ENCODE data around the gene KRT7.

The KRT7 gene

DNA sequence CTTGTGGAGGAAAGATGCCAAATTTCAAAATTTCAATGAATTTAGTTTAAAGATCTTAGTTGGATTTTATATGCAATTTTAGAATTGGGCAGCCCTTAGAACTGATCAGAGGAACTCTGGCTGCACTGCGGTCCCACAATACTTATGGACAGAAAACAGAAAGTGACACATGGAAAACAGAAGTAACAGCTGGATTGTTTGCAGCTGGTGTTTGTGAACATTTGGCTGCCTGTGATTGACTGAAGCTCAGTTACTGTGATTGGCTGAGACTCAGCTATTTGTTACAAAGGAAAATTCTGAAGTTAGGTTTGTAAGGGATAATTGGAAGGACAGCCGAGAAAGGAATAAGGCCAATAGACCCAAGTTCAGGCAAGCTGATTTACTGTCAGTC, 31.4 kb downstream of the KRT7 start:
- Histone ChIP-seq H3K4me3 (ENCODE audit: low read length, poor library complexity, severe bottlenecking) (no peak overlapping the region), H4K20me1 (ENCODE audit: insufficient read depth, low read length, poor library complexity, severe bottlenecking) (no peaks in the 10 kb centered on the region), H3K9ac (ENCODE audit: low read depth, low read length, poor library complexity, severe bottlenecking) (no peak overlapping the region), H3K4me2 (ENCODE audit: low read depth, low read length, poor library complexity, severe bottlenecking) (no peak overlapping the region), H3K79me2 (ENCODE audit: insufficient read depth, low read length) (no peaks in the 10 kb centered on the region), H3F3A (ENCODE audit: low read depth) (peaks cover 7% of the 10 kb centered on the region; the same call in 1 of the 2 replicates), H2AFZ (ENCODE audit: low read length) (no peak overlapping the region), H3K4me1 (ENCODE audit: insufficient read depth, low read length, poor library complexity, severe bottlenecking) (peaks cover 23% of the 10 kb centered on the region), H3K9me3 (ENCODE audit: insufficient read depth, low read depth, low read length) (no peaks in the 10 kb centered on the region), H3K36me3 (ENCODE audit: insufficient read depth, low read length) (no peaks in the 10 kb centered on the region), H3K9me2 (replicated peaks; ENCODE audit: low read depth, low read length) (no peaks in the 10 kb centered on the region), H3K27me3 (ENCODE audit: insufficient read depth, low read length, poor library complexity, severe bottlenecking) (no peaks in the 10 kb centered on the region)
- TF ChIP-seq, protein P1, sequence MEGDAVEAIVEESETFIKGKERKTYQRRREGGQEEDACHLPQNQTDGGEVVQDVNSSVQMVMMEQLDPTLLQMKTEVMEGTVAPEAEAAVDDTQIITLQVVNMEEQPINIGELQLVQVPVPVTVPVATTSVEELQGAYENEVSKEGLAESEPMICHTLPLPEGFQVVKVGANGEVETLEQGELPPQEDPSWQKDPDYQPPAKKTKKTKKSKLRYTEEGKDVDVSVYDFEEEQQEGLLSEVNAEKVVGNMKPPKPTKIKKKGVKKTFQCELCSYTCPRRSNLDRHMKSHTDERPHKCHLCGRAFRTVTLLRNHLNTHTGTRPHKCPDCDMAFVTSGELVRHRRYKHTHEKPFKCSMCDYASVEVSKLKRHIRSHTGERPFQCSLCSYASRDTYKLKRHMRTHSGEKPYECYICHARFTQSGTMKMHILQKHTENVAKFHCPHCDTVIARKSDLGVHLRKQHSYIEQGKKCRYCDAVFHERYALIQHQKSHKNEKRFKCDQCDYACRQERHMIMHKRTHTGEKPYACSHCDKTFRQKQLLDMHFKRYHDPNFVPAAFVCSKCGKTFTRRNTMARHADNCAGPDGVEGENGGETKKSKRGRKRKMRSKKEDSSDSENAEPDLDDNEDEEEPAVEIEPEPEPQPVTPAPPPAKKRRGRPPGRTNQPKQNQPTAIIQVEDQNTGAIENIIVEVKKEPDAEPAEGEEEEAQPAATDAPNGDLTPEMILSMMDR (conservative IDR thresholded peaks at IDR 0.05; ENCODE audit: low read length), result no peak
- TF ChIP-seq EZH2phosphoT487 (IDR thresholded peaks at IDR 0.05; ENCODE audit: borderline replicate concordance), result no peak

DNA sequence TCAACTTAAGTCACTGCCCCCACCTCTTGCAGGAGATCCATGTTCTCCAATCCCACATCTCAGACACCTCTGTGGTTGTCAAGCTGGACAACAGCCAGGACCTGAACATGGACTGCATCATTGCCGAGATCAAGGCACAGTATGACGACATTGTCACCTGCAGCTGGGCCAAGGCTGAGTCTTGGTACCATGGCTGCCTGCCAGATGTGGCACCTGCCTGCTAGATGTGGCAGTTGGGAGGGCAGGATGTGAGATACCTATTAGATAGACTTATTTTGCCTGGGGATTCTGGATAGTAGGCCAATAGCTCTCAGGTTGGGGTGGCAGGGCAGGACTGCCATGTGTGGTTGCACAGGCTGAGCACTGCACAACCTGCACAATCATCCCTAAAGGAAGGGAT, 33.5 kb downstream of the KRT7 start:
- H3K79me2 ChIP-seq (ENCODE audit: insufficient read depth, low read length), result no peaks in the 10 kb centered on the region
- no peak overlapping the region for H3K9ac ChIP-seq (ENCODE audit: low read depth, low read length, poor library complexity, severe bottlenecking)
- no peaks in the 10 kb centered on the region for H3K27me3 ChIP-seq (ENCODE audit: insufficient read depth, low read length, poor library complexity, severe bottlenecking)
- no peaks in the 10 kb centered on the region for H3K9me3 ChIP-seq (ENCODE audit: insufficient read depth, low read depth, low read length)
- H3K4me1 ChIP-seq (ENCODE audit: insufficient read depth, low read length, poor library complexity, severe bottlenecking), result peaks cover 3% of the 10 kb centered on the region
- no peak overlapping the region for H2AFZ ChIP-seq (ENCODE audit: low read length)
- no peaks in the 10 kb centered on the region for H3K36me3 ChIP-seq (ENCODE audit: insufficient read depth, low read length)
- no peaks in the 10 kb centered on the region for H3F3A ChIP-seq (ENCODE audit: low read depth)
- H4K20me1 ChIP-seq (ENCODE audit: insufficient read depth, low read length, poor library complexity, severe bottlenecking), result no peaks in the 10 kb centered on the region
- H3K9me2 ChIP-seq (replicated peaks; ENCODE audit: low read depth, low read length), result no peaks in the 10 kb centered on the region
- H3K4me2 ChIP-seq (ENCODE audit: low read depth, low read length, poor library complexity, severe bottlenecking), result no peak overlapping the region
- no peak overlapping the region for H3K4me3 ChIP-seq (ENCODE audit: low read length, poor library complexity, severe bottlenecking)
- TF ChIP-seq EZH2phosphoT487 (IDR thresholded peaks at IDR 0.05; ENCODE audit: borderline replicate concordance), result no peak
- TF ChIP-seq, protein P1 (conservative IDR thresholded peaks at IDR 0.05; ENCODE audit: low read length), result no peak

DNA sequence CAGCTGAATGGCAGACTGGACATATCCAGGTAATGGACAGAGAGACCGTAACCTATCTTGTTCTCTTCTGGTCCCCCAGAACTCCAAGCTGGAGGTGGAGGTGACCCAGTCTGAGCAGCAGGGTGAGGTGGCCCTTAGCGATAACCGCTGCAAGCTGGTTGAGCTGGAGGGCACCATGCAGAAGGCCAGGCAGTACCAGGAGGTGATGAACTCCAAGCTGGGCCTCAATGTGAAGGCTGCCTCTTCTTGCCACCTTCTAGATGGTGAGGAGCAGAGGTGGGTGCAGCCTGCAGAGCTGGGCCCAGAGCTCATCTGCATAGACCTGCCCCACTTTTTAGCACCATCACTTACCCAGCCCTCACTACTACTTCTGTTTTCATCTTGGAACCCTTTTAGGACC, 34.2 kb downstream of the KRT7 start:
- no peaks in the 10 kb centered on the region for H3F3A ChIP-seq (ENCODE audit: low read depth)
- no peaks in the 10 kb centered on the region for H3K4me1 ChIP-seq (ENCODE audit: insufficient read depth, low read length, poor library complexity, severe bottlenecking)
- H3K27me3 ChIP-seq (ENCODE audit: insufficient read depth, low read length, poor library complexity, severe bottlenecking), result no peaks in the 10 kb centered on the region
- H3K9me3 ChIP-seq (ENCODE audit: insufficient read depth, low read depth, low read length), result no peaks in the 10 kb centered on the region
- H4K20me1 ChIP-seq (ENCODE audit: insufficient read depth, low read length, poor library complexity, severe bottlenecking), result no peaks in the 10 kb centered on the region
- TF ChIP-seq, protein P1 (conservative IDR thresholded peaks at IDR 0.05; ENCODE audit: low read length), result no peak
- TF ChIP-seq EZH2phosphoT487 (IDR thresholded peaks at IDR 0.05; ENCODE audit: borderline replicate concordance), result no peak
- H3K4me2 ChIP-seq (ENCODE audit: low read depth, low read length, poor library complexity, severe bottlenecking), result no peak overlapping the region
- no peaks in the 10 kb centered on the region for H3K79me2 ChIP-seq (ENCODE audit: insufficient read depth, low read length)
- H2AFZ ChIP-seq (ENCODE audit: low read length), result no peak overlapping the region
- no peaks in the 10 kb centered on the region for H3K9me2 ChIP-seq (replicated peaks; ENCODE audit: low read depth, low read length)
- H3K36me3 ChIP-seq (ENCODE audit: insufficient read depth, low read length), result no peaks in the 10 kb centered on the region
- no peak overlapping the region for H3K9ac ChIP-seq (ENCODE audit: low read depth, low read length, poor library complexity, severe bottlenecking)
- H3K4me3 ChIP-seq (ENCODE audit: low read length, poor library complexity, severe bottlenecking), result no peak overlapping the region

All from Loucy (cell line).